ENCODE measurements around the gene LYZL4.

DNA sequence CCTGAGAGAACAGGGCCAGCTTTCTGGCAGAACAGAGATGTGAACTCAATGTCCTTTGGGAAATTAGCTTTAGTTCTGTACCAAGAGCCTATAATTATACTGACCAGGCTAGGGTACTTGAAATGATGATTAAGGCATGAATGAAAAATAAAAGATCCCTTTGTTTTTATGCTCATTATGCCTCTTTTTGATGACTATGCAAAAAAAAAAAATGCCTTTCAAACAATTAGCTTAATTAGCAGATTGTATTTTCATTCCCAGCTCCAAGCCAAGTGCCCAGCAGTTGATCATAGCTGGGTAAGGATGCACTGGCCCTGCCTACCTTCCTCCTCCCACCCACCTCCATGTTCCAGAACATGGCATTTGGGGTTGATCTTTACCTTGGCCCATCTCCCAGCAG, 56.8 kb downstream of the LYZL4 start:
- TF ChIP-seq CTCF (IDR thresholded peaks at IDR 0.05) (no peak), POLR2A (IDR thresholded peaks at IDR 0.05) (no peak)

Data from vagina (tissue), 2 donors.